Calu3 (cell line): Measurements from ENCODE around the gene SEMA5A. TPM values are rescaled to one million over a fixed set of nuclear protein-coding genes. Genes with fewer than 3 reads are reported as not detected.

ENCODE experiments used
- BruUV-seq: library from RNA; stranded (reverse); fragments of 400-500 nt; replicated peaks from 2 replicates; lab custom pipeline; 2021; lab: Mats Ljungman, UMichigan
- CTCF ChIA-PET: fragments of 300-600 bp; sonication (Branson Sonifier 250); formaldehyde crosslinking; loops from one replicate; lab custom pipeline; 2022; ENCODE audit warnings: antibody characterized with exemption; lab: Charles Lee
- DNase-seq: peaks from one replicate; pipeline ENCODE4 v3.0.0; 2022
- H3K27ac Mint-ChIP-seq: one replicate; pipeline ENCODE4 v1.8.0; 2022; ENCODE audit warnings: mixed read lengths; ENCODE audit not compliant: unreplicated experiment
- H3K27me3 Mint-ChIP-seq: one replicate; pipeline ENCODE4 v1.8.0; 2022; ENCODE audit warnings: mixed read lengths; ENCODE audit not compliant: unreplicated experiment
- H3K36me3 Mint-ChIP-seq: one replicate; pipeline ENCODE4 v1.8.0; 2022; ENCODE audit warnings: mild to moderate bottlenecking, moderate library complexity, mixed read lengths; ENCODE audit not compliant: insufficient read depth, unreplicated experiment
- H3K4me1 Mint-ChIP-seq: one replicate; pipeline ENCODE4 v1.8.0; 2022; ENCODE audit warnings: mild to moderate bottlenecking, low read depth, mixed read lengths; ENCODE audit not compliant: unreplicated experiment
- H3K4me3 Mint-ChIP-seq: one replicate; pipeline ENCODE4 v1.8.0; 2022; ENCODE audit warnings: mild to moderate bottlenecking, low read depth, moderate library complexity, mixed read lengths; ENCODE audit not compliant: unreplicated experiment
- H3K9me3 Mint-ChIP-seq: one replicate; pipeline ENCODE4 v1.8.0; 2022; ENCODE audit warnings: low read depth, mixed read lengths; ENCODE audit not compliant: unreplicated experiment
- intact Hi-C: fragments of 100-400 bp; cut with micrococcal nuclease; formaldehyde crosslinking; loops from one replicate; pipeline ENCODE4 v1.10.0; 2022; ENCODE audit not compliant: unreplicated experiment
- total RNA-seq: library from RNA; stranded (reverse); gene quantifications from 2 replicates; pipeline ENCODE4 v1.2.3, GENCODE V29; 2022
- TF ChIP-seq, protein P1 (sequence below): fragments of 200-600 bp; IDR thresholded peaks from one replicate; pipeline ENCODE4 v1.8.0; 2022; ENCODE audit warnings: antibody characterized with exemption; ENCODE audit not compliant: unreplicated experiment

SEMA5A gene
- total RNA-seq, 1 experiment from 2014 or later = 0.52 TPM

DNA sequence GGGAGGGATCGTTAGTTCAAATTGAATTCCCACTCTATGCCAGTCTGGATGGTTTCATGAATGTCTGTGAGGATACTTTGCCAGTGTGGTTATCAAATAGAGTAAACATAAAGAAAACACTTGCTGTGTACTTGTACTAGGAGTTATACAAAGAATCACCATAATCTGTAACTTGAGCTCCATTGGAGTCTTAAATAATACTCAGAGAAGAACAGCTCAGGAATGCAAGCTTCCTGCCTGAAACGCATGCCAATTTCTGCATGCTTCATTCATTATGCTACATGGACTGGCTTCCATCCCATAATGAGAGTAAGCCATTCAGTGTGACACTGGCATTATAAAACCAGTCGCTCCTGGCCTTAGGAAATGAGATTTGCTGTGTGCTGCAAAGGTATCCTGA lies 351.4 kb downstream of the SEMA5A start:
- H3K27ac Mint-ChIP-seq = no peak overlapping the region
- no TSS peak for BruUV-seq
- no peaks in the 10 kb centered on the region for H3K4me1 Mint-ChIP-seq
- no peak for DNase-seq
- TF ChIP-seq, protein P1, sequence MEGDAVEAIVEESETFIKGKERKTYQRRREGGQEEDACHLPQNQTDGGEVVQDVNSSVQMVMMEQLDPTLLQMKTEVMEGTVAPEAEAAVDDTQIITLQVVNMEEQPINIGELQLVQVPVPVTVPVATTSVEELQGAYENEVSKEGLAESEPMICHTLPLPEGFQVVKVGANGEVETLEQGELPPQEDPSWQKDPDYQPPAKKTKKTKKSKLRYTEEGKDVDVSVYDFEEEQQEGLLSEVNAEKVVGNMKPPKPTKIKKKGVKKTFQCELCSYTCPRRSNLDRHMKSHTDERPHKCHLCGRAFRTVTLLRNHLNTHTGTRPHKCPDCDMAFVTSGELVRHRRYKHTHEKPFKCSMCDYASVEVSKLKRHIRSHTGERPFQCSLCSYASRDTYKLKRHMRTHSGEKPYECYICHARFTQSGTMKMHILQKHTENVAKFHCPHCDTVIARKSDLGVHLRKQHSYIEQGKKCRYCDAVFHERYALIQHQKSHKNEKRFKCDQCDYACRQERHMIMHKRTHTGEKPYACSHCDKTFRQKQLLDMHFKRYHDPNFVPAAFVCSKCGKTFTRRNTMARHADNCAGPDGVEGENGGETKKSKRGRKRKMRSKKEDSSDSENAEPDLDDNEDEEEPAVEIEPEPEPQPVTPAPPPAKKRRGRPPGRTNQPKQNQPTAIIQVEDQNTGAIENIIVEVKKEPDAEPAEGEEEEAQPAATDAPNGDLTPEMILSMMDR = no peak
- no peaks in the 10 kb centered on the region for H3K27me3 Mint-ChIP-seq
- CTCF ChIA-PET = no interaction called here
- intact Hi-C loops = no loop called here
- no peak overlapping the region for H3K4me3 Mint-ChIP-seq
- no peaks in the 10 kb centered on the region for H3K36me3 Mint-ChIP-seq
- H3K9me3 Mint-ChIP-seq = peaks cover 6% of the 10 kb centered on the region

DNA sequence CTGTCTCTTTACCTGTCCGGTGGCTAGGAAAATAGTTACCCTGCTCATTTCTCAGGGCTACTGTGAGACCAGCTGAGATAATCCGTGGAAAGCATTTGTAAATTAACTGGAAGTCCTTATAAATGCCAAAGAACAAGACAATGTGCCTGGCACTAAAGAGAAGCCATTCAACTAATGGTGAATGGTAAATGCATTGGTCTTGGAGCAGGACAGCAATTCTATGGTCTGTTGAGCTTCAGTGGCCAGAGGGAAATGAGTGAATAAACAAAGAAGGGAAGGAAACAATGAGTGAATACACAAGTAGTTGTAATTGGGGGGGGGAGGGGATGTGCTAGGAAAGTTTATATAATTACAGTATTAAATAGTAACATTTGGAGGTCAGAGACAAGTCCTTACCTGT lies 353.6 kb downstream of the SEMA5A start:
- no peaks in the 10 kb centered on the region for H3K27me3 Mint-ChIP-seq
- H3K4me1 Mint-ChIP-seq = no peaks in the 10 kb centered on the region
- peaks cover 11% of the 10 kb centered on the region for H3K9me3 Mint-ChIP-seq
- no peak overlapping the region for H3K27ac Mint-ChIP-seq
- TF ChIP-seq, protein P1 = no peak
- intact Hi-C loops = no loop called here
- no peak for DNase-seq
- CTCF ChIA-PET = no interaction called here
- no TSS peak for BruUV-seq
- no peak overlapping the region for H3K4me3 Mint-ChIP-seq
- no peaks in the 10 kb centered on the region for H3K36me3 Mint-ChIP-seq

- DNase-seq = no peak
- CTCF ChIA-PET = no interaction called here
- TF ChIP-seq, protein P1 = no peak
- BruUV-seq = no TSS peak
- Mint-ChIP-seq H3K4me3 (no peak overlapping the region), H3K36me3 (no peaks in the 10 kb centered on the region), H3K27me3 (no peaks in the 10 kb centered on the region), H3K4me1 (no peaks in the 10 kb centered on the region), H3K9me3 (peaks cover 11% of the 10 kb centered on the region), H3K27ac (no peak overlapping the region)
- intact Hi-C loops = no loop called here
These were observed 356.2 kb downstream of the SEMA5A start for GRCh38 chr5:9189681-9190080.

DNA sequence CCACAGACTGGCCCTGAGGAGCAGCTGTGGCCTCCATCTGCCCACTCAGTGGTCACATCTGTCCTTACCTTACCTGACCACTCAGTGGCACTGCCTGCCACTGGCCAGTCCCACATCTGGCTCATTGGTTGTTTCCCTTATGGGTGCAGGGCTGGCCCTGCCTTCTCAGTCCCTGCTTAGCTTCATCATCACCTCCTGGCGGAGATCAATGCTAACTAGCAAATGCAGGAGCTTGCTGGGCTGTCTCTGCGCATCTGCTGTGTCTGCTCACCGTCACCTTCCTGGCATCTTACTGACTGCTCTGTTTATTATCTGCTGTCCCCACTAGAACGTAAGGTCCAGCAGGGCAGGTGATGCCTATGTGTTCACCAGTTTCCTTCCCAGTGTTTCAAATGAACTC lies 356.9 kb downstream of the SEMA5A start:
- H3K27me3 Mint-ChIP-seq = no peaks in the 10 kb centered on the region
- CTCF ChIA-PET = no interaction called here
- DNase-seq = no peak
- H3K4me1 Mint-ChIP-seq = no peaks in the 10 kb centered on the region
- H3K36me3 Mint-ChIP-seq = no peaks in the 10 kb centered on the region
- no peak overlapping the region for H3K27ac Mint-ChIP-seq
- no peak overlapping the region for H3K4me3 Mint-ChIP-seq
- TF ChIP-seq, protein P1 = no peak
- no TSS peak for BruUV-seq
- intact Hi-C loops = no loop called here
- peaks cover 14% of the 10 kb centered on the region for H3K9me3 Mint-ChIP-seq

DNA sequence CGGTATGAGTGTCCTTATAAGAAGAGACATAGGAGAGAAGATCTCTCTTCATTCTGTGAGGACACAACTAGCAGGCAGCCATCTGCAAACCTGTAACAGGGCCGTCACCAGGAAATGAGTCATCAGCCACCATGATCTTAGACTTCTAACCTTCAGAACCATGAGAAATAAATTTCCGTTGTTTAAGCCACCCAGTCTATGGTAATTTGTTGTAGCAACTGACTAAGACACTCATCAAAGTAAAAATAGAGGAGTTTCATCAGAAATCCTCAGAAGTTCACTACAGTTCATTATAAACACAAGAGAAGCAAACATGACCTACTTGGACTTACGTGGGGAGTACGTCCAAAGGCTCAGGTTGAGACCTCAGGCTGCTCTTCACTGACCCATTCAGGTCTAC lies 357.7 kb downstream of the SEMA5A start:
- CTCF ChIA-PET = no interaction called here
- no TSS peak for BruUV-seq
- TF ChIP-seq, protein P1 = no peak
- Mint-ChIP-seq H3K9me3 (peaks cover 14% of the 10 kb centered on the region), H3K27ac (no peak overlapping the region), H3K27me3 (no peaks in the 10 kb centered on the region), H3K4me3 (no peak overlapping the region), H3K4me1 (no peaks in the 10 kb centered on the region), H3K36me3 (no peaks in the 10 kb centered on the region)
- intact Hi-C loops = no loop called here
- DNase-seq = no peak
